ENCODE results near the gene ZNF831. TPM values are rescaled to one million over a fixed set of nuclear protein-coding genes. Genes with fewer than 3 reads are reported as not detected.

Gene ZNF831
- polyA plus RNA-seq, 1 of the 3 experiments (the other 2 are of a cell fraction) = not detected

GRCh38 chr20:59194023-59194935 lies 30.7 kb downstream of the ZNF831 start:
- no peaks in the 10 kb centered on the region for H3K36me3 ChIP-seq (replicated peaks in 1 of 2; ENCODE audit: control insufficient read depth in 1 of 2, insufficient read depth in 2 of 2, low read length in 1 of 2)
- no peaks in the 10 kb centered on the region for H3K9me2 ChIP-seq
- no peaks in the 10 kb centered on the region for H3K79me2 ChIP-seq (ENCODE audit: insufficient read depth)
- H3K4me3 ChIP-seq (ENCODE audit: low read depth in 2 of 2, low read length in 1 of 2) = no peak overlapping the region
- 48% methylated on average over 12 of the region's 24 CpGs for WGBS (ENCODE audit: low lambda C conversion rate)
- no peak overlapping the region for H3K4me2 ChIP-seq
- ChIA-PET CTCF (interaction anchor here (2.4 kb wide), 1 partner anchor 28 kb away, joined by 5 read pairs; no protein-coding TSS in a partner anchor), POLR2A (no interaction called here)
- DNase-seq = no peak
- no peaks in the 10 kb centered on the region for H3K9me3 ChIP-seq
- no peak overlapping the region for H2AFZ ChIP-seq (ENCODE audit: low read depth)
- no peaks in the 10 kb centered on the region for H3K27me3 ChIP-seq (ENCODE audit: insufficient read depth)
- no peaks in the 10 kb centered on the region for H3K4me1 ChIP-seq (ENCODE audit: control insufficient read depth in 1 of 2, insufficient read depth in 2 of 2, low read depth in 1 of 2, low read length in 1 of 2)
- H4K20me1 ChIP-seq (ENCODE audit: insufficient read depth) = no peaks in the 10 kb centered on the region
- H3K27ac ChIP-seq (ENCODE audit: low read depth in 2 of 2, low read length in 1 of 2) = no peak overlapping the region
- no peak for TF ChIP-seq TCF12 (IDR thresholded peaks at IDR 0.05)
- TF ChIP-seq TAF1 (IDR thresholded peaks at IDR 0.05; ENCODE audit: borderline replicate concordance, low read depth, low read length) = no peak
- no peak for TF ChIP-seq FOXJ3 (CRISPR knock-in tag; IDR thresholded peaks at IDR 0.05)
- TF ChIP-seq NRF1 (IDR thresholded peaks at IDR 0.05; ENCODE audit: low read depth, low read length) = no peak
- H3F3A ChIP-seq (replicated peaks; ENCODE audit: insufficient read depth) = no peaks in the 10 kb centered on the region
- H3K9ac ChIP-seq = no peak overlapping the region

- no peak for TF ChIP-seq RAD21 (IDR thresholded peaks at IDR 0.05; ENCODE audit: low read length)
- no peak for TF ChIP-seq MXI1 (IDR thresholded peaks at IDR 0.05; ENCODE audit: low read depth, low read length)
- TF ChIP-seq, protein P1, sequence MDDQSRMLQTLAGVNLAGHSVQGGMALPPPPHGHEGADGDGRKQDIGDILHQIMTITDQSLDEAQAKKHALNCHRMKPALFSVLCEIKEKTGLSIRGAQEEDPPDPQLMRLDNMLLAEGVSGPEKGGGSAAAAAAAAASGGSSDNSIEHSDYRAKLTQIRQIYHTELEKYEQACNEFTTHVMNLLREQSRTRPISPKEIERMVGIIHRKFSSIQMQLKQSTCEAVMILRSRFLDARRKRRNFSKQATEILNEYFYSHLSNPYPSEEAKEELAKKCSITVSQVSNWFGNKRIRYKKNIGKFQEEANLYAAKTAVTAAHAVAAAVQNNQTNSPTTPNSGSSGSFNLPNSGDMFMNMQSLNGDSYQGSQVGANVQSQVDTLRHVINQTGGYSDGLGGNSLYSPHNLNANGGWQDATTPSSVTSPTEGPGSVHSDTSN (IDR thresholded peaks at IDR 0.05) = no peak
- TF ChIP-seq MEF2A (IDR thresholded peaks at IDR 0.05; ENCODE audit: borderline replicate concordance, low read depth) = no peak
- TF ChIP-seq GATA2 (CRISPR knock-in tag; IDR thresholded peaks at IDR 0.05) = no peak
- Histone ChIP-seq H3K4me2 (no peak overlapping the region), H3K79me2 (ENCODE audit: insufficient read depth) (no peaks in the 10 kb centered on the region), H3K9me2 (no peaks in the 10 kb centered on the region), H3K27me3 (ENCODE audit: insufficient read depth) (no peaks in the 10 kb centered on the region), H3K9ac (no peak overlapping the region), H3K36me3 (replicated peaks in 1 of 2; ENCODE audit: control insufficient read depth in 1 of 2, insufficient read depth in 2 of 2, low read length in 1 of 2) (no peaks in the 10 kb centered on the region), H3K4me3 (ENCODE audit: low read depth in 2 of 2, low read length in 1 of 2) (no peak overlapping the region), H3K4me1 (ENCODE audit: control insufficient read depth in 1 of 2, insufficient read depth in 2 of 2, low read depth in 1 of 2, low read length in 1 of 2) (no peaks in the 10 kb centered on the region), H2AFZ (ENCODE audit: low read depth) (no peak overlapping the region), H3K9me3 (no peaks in the 10 kb centered on the region), H3F3A (replicated peaks; ENCODE audit: insufficient read depth) (no peaks in the 10 kb centered on the region), H4K20me1 (ENCODE audit: insufficient read depth) (no peaks in the 10 kb centered on the region), H3K27ac (ENCODE audit: low read depth in 2 of 2, low read length in 1 of 2) (no peak overlapping the region)
- no peak for DNase-seq
- CTCF ChIA-PET = interaction anchor here (2.4 kb wide), 1 partner anchor 26 kb away, joined by 5 read pairs; no protein-coding TSS in a partner anchor
- WGBS (ENCODE audit: low lambda C conversion rate) = 50% methylated on average over 15 of the region's 18 CpGs
- POLR2A ChIA-PET = no interaction called here
These were observed 31.8 kb downstream of the ZNF831 start for GRCh38 chr20:59195316-59195993.
